HFF-Myc (cell line): ENCODE measurements around the gene MRPS6.

Experiments
- DNase-seq: peaks from one replicate; pipeline ENCODE4 v3.0.0-alpha.2; 2011; ENCODE audit warnings: low read depth; ENCODE audit errors: extremely low read depth
- H3K4me3 ChIP-seq: replicated peaks from 2 replicates; pipeline ENCODE4 v1.5.1; 2011; ENCODE audit warnings: low read depth, mild to moderate bottlenecking, control low read depth, low read length
- CTCF ChIP-seq: IDR thresholded peaks from 2 replicates; pipeline ENCODE4 v1.5.1; 2012; ENCODE audit warnings: mild to moderate bottlenecking, low read depth, low read length, control low read depth; ENCODE audit errors: missing control alignments

The MRPS6 gene

GRCh38 chr21:34046917-34047316, 26.5 kb upstream of the MRPS6 start:
- H3K4me3 ChIP-seq = no peak overlapping the region
- DNase-seq = no peak
- TF ChIP-seq CTCF = no peak

GRCh38 chr21:34047835-34048234, 25.5 kb upstream of the MRPS6 start:
- TF ChIP-seq CTCF = no peak
- no peak for DNase-seq
- no peak overlapping the region for H3K4me3 ChIP-seq

GRCh38 chr21:34052171-34052570, 21.2 kb upstream of the MRPS6 start:
- no peak for DNase-seq
- no peak overlapping the region for H3K4me3 ChIP-seq
- TF ChIP-seq CTCF = no peak

- no peak for DNase-seq
- no peak overlapping the region for H3K4me3 ChIP-seq
- TF ChIP-seq CTCF = no peak
These were observed 19.1 kb upstream of the MRPS6 start for GRCh38 chr21:34054259-34054658.

- TF ChIP-seq CTCF = no peak
- DNase-seq = no peak
- H3K4me3 ChIP-seq = no peak overlapping the region
These were observed 17.8 kb upstream of the MRPS6 start for GRCh38 chr21:34055615-34056014.

- TF ChIP-seq CTCF = no peak
- no peak overlapping the region for H3K4me3 ChIP-seq
- DNase-seq = no peak
These were observed 11.4 kb upstream of the MRPS6 start for GRCh38 chr21:34061983-34062382.

GRCh38 chr21:34065027-34065426, 8.4 kb upstream of the MRPS6 start:
- H3K4me3 ChIP-seq = no peak overlapping the region
- no peak for DNase-seq
- TF ChIP-seq CTCF = no peak
